GM23248 (cell line): ENCODE results near the gene CYP3A7.

ENCODE experiments used
- EZH2 ChIP-seq: fragments of 200-600 bp; sonication (generic); IDR thresholded peaks from 2 replicates; pipeline ENCODE4 v1.6.1; 2018; ENCODE audit warnings: antibody characterized with exemption, mild to moderate bottlenecking; ENCODE audit not compliant: insufficient read depth, poor library complexity, severe bottlenecking
- EZH2phosphoT487 ChIP-seq: fragments of 200-600 bp; sonication (generic); IDR thresholded peaks from 2 replicates; pipeline ENCODE4 v1.6.1; 2018; ENCODE audit warnings: antibody characterized with exemption, moderate library complexity, mild to moderate bottlenecking, low read depth; ENCODE audit not compliant: insufficient read depth

DNA sequence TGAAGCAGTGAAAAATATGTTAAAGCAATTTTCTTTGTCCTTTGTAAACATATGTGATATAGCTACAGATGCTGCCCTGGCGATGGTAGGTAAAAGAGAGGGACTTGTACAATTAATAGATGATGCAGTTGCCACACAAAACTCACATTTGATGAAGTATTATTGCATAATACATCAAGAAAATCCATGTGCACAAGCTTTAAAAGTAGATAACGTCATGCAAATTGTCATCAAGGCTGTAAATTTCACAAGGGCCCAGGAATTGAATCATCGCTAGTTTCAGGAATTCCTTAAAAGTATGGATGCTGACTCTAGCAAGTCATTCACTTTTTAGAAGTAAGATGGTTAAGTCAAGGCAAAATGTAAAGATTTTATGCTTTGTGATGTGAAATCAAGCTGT, 65.2 kb downstream of the CYP3A7 start:
- TF ChIP-seq EZH2phosphoT487 (no peak), EZH2 (no peak)
